ENCODE results near the gene HIVEP3. TPM values are rescaled to one million over a fixed set of nuclear protein-coding genes. Genes with fewer than 3 reads are reported as not detected.

HIVEP3 gene
- total and polyA plus RNA-seq, 4 donors: 7.0 to 14.7 (median 8.8) TPM

DNA sequence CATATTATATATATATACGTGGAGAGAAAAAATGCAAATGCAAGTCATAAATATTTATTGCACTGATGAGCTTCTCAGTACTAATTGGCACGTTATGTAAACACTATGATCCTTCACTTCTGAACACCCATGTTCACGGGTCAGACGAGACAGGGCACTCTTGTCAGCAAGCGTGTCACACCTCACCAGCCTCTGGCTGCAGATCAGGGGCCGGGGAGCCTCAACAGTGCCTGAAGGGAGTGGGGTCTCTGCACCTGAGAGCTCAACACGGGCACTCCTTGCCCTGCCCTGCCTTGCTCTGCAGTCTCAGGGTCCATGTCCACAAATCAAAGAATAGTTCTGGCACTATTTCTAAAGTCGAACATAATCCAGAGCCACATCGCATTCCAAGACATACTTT is 409 bp upstream of the HIVEP3 start:
- Histone ChIP-seq H3K9me3 (ENCODE audit: control insufficient read depth in 4 of 4, insufficient read depth in 3 of 4, low read length in 3 of 4) (peaks cover 0 to 2% (median 0%) of the 10 kb centered on the region in 4 donors), H3K9ac (ENCODE audit: insufficient read depth in 1 of 2, low read length in 2 of 2) (no peak overlapping the region), H3K27me3 (ENCODE audit: control insufficient read depth in 3 of 3, insufficient read depth in 3 of 3, low read length in 2 of 3) (peaks cover 0 to 8% (median 0%) of the 10 kb centered on the region in 3 donors), H3K27ac (ENCODE audit: low read depth in 1 of 2, low read length in 1 of 2) (peak overlapping the region in 1 of 2 donors; percentile 26), H3K4me1 (ENCODE audit: control insufficient read depth in 5 of 5, insufficient read depth in 5 of 5, low read length in 5 of 5) (peaks cover 16 to 47% (median 23%) of the 10 kb centered on the region in 5 donors), H3K36me3 (ENCODE audit: control insufficient read depth in 4 of 4, insufficient read depth in 4 of 4, low read length in 4 of 4) (no peaks in the 10 kb centered on the region), H3K4me3 (no peak overlapping the region)
- 56 to 71% methylated on average over 9 of the region's 9 CpGs for WGBS, 2 donors
- DNase-seq: no peak
- ATAC-seq (ENCODE audit: insufficient read depth, low FRiP score): no peak
- TF ChIP-seq, protein P1, sequence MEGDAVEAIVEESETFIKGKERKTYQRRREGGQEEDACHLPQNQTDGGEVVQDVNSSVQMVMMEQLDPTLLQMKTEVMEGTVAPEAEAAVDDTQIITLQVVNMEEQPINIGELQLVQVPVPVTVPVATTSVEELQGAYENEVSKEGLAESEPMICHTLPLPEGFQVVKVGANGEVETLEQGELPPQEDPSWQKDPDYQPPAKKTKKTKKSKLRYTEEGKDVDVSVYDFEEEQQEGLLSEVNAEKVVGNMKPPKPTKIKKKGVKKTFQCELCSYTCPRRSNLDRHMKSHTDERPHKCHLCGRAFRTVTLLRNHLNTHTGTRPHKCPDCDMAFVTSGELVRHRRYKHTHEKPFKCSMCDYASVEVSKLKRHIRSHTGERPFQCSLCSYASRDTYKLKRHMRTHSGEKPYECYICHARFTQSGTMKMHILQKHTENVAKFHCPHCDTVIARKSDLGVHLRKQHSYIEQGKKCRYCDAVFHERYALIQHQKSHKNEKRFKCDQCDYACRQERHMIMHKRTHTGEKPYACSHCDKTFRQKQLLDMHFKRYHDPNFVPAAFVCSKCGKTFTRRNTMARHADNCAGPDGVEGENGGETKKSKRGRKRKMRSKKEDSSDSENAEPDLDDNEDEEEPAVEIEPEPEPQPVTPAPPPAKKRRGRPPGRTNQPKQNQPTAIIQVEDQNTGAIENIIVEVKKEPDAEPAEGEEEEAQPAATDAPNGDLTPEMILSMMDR (IDR thresholded peaks at IDR 0.05; ENCODE audit: control extremely low read depth, extremely low read depth): no peak

DNA sequence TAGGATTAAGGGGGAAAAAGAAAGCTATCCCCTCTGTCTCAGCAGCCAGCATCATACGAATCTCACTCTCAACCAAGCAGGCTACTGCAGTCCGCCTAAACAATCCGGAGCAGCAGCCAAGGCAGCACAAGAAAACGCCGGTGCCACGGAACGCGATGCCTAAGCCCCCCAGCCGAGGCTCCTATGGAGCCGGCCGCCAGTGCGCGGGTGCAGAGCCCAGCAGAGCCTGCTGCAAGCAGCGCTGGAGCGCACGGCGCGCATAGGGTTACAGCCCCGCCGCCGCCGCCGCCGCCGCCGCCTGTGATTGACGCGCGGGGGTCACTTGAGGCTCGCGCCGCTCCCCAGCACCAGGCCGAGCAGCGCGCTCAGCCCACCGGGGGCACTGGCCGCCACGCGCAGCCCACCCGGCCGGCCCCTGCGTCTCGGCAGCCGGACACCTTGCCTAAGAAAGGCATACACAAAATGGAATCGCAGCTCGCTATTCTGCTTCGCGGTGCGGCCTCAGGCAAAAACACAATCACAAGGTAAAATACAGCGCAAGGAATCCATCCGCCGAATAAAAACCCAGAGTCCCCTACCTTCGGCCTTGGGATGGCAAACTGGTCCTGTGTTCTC is 780 bp downstream of the HIVEP3 start:
- no peaks in the 10 kb centered on the region for H3K36me3 ChIP-seq (ENCODE audit: control insufficient read depth in 4 of 4, insufficient read depth in 4 of 4, low read length in 4 of 4)
- peaks cover 0 to 8% (median 0%) of the 10 kb centered on the region in 3 donors for H3K27me3 ChIP-seq (ENCODE audit: control insufficient read depth in 3 of 3, insufficient read depth in 3 of 3, low read length in 2 of 3)
- H3K27ac ChIP-seq (ENCODE audit: low read depth in 1 of 2, low read length in 1 of 2): peak overlapping the region; percentile 48 to 74
- ATAC-seq (ENCODE audit: insufficient read depth, low FRiP score): peak; percentile 61
- peak overlapping the region; percentile 81 for H3K4me3 ChIP-seq
- TF ChIP-seq, protein P1 (IDR thresholded peaks at IDR 0.05; ENCODE audit: control extremely low read depth, extremely low read depth): no peak
- 1 to 5% methylated on average over 44 to 53 of the region's 53 CpGs for WGBS, 2 donors
- H3K4me1 ChIP-seq (ENCODE audit: control insufficient read depth in 5 of 5, insufficient read depth in 5 of 5, low read length in 5 of 5): peaks cover 16 to 47% (median 23%) of the 10 kb centered on the region in 5 donors
- peak overlapping the region in 1 of 2 donors; percentile 53 for H3K9ac ChIP-seq (ENCODE audit: insufficient read depth in 1 of 2, low read length in 2 of 2)
- peak; percentile 40 to 50 (median 43) for DNase-seq
- no peaks in the 10 kb centered on the region for H3K9me3 ChIP-seq (ENCODE audit: control insufficient read depth in 4 of 4, insufficient read depth in 3 of 4, low read length in 3 of 4)

DNA sequence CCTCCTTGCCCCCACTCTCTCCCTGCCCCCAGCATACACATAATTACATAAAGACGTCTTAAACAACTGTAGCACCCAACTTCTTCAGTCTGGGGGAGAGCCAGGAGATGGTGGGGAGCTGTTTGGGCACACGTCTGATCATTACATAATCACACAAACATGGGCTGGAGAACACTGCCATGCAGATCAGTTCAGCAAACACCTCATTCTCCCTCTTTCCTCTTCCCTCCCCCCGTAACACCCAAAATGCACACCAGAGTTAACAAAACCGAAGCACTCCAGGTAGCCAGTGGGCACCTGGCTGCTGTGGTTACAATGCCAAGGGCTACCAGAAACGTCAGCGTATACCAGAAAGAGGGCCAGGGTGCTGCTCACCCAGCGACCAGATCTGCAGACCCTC is 1.6 kb downstream of the HIVEP3 start:
- TF ChIP-seq, protein P1 (IDR thresholded peaks at IDR 0.05; ENCODE audit: control extremely low read depth, extremely low read depth): no peak
- H3K4me3 ChIP-seq: no peak overlapping the region
- H3K9me3 ChIP-seq (ENCODE audit: control insufficient read depth in 4 of 4, insufficient read depth in 3 of 4, low read length in 3 of 4): no peaks in the 10 kb centered on the region
- H3K27me3 ChIP-seq (ENCODE audit: control insufficient read depth in 3 of 3, insufficient read depth in 3 of 3, low read length in 2 of 3): peaks cover 0 to 8% (median 0%) of the 10 kb centered on the region in 3 donors
- DNase-seq (peak; percentile 37 to 74 (median 57)), ATAC-seq (ENCODE audit: insufficient read depth, low FRiP score) (no peak)
- peak overlapping the region in 1 of 2 donors; percentile 58 for H3K27ac ChIP-seq (ENCODE audit: low read depth in 1 of 2, low read length in 1 of 2)
- WGBS, 2 donors: 32 to 36% methylated on average over 7 of the region's 7 CpGs
- H3K4me1 ChIP-seq (ENCODE audit: control insufficient read depth in 5 of 5, insufficient read depth in 5 of 5, low read length in 5 of 5): peaks cover 16 to 47% (median 23%) of the 10 kb centered on the region in 5 donors
- H3K9ac ChIP-seq (ENCODE audit: insufficient read depth in 1 of 2, low read length in 2 of 2): no peak overlapping the region
- no peaks in the 10 kb centered on the region for H3K36me3 ChIP-seq (ENCODE audit: control insufficient read depth in 4 of 4, insufficient read depth in 4 of 4, low read length in 4 of 4)
